ENCODE results near the gene IFT25.

The IFT25 gene

GRCh38 chr1:53967409-53968124 lies 22.1 kb upstream of the IFT25 start:
- DNase-seq (ENCODE audit: low read depth): no peak
- TF ChIP-seq, protein P1, sequence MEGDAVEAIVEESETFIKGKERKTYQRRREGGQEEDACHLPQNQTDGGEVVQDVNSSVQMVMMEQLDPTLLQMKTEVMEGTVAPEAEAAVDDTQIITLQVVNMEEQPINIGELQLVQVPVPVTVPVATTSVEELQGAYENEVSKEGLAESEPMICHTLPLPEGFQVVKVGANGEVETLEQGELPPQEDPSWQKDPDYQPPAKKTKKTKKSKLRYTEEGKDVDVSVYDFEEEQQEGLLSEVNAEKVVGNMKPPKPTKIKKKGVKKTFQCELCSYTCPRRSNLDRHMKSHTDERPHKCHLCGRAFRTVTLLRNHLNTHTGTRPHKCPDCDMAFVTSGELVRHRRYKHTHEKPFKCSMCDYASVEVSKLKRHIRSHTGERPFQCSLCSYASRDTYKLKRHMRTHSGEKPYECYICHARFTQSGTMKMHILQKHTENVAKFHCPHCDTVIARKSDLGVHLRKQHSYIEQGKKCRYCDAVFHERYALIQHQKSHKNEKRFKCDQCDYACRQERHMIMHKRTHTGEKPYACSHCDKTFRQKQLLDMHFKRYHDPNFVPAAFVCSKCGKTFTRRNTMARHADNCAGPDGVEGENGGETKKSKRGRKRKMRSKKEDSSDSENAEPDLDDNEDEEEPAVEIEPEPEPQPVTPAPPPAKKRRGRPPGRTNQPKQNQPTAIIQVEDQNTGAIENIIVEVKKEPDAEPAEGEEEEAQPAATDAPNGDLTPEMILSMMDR (conservative IDR thresholded peaks at IDR 0.05; ENCODE audit: low read depth, low read length): no peak
- H3K4me3 ChIP-seq (ENCODE audit: low read length): no peak overlapping the region

- no peak overlapping the region for H3K4me3 ChIP-seq (ENCODE audit: low read length)
- DNase-seq (ENCODE audit: low read depth): no peak
- TF ChIP-seq, protein P1 (conservative IDR thresholded peaks at IDR 0.05; ENCODE audit: low read depth, low read length): no peak
Measured at GRCh38 chr1:53966794-53967193, 21.3 kb upstream of the IFT25 start.

GRCh38 chr1:53964109-53964508 lies 18.6 kb upstream of the IFT25 start:
- DNase-seq (ENCODE audit: low read depth): no peak
- TF ChIP-seq, protein P1 (conservative IDR thresholded peaks at IDR 0.05; ENCODE audit: low read depth, low read length): no peak
- H3K4me3 ChIP-seq (ENCODE audit: low read length): no peak overlapping the region

- H3K4me3 ChIP-seq (ENCODE audit: low read length): no peak overlapping the region
- TF ChIP-seq, protein P1 (conservative IDR thresholded peaks at IDR 0.05; ENCODE audit: low read depth, low read length): no peak
- no peak for DNase-seq (ENCODE audit: low read depth)
Measured at GRCh38 chr1:53963460-53963859, 18.0 kb upstream of the IFT25 start.

- TF ChIP-seq, protein P1 (conservative IDR thresholded peaks at IDR 0.05; ENCODE audit: low read depth, low read length): no peak
- H3K4me3 ChIP-seq (ENCODE audit: low read length): no peak overlapping the region
- DNase-seq (ENCODE audit: low read depth): no peak
Measured at GRCh38 chr1:53962395-53962794, 16.9 kb upstream of the IFT25 start.

DNA sequence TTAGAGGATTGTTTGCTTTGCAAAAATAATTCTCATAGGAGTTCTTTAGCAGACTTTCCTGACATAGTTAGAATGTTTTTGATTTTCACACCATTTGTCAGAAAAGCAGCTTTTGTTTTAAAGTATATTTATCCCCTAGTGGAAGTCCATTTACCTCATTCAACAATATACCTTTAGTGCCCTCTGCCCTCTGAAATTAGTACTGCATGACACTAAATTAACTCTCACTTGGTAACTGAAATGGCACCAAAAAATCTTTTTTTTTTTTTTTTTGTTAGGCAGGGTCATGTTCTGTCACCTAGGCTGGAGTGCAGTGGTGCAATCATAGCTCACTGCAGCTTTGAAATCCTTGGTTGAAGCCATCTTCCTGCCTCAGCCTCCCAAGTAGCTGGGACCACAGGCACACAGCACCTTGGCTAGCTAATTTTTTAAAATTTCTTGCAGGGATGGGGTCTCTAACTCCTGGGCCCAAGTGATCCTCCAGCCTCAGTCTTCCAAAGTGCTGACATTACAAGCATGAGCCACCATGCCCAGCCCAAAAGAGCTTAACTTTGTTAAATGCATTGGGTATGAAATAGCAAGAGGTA lies 14.3 kb upstream of the IFT25 start:
- TF ChIP-seq, protein P1 (conservative IDR thresholded peaks at IDR 0.05; ENCODE audit: low read depth, low read length): peak; percentile 60
- no peak for DNase-seq (ENCODE audit: low read depth)
- H3K4me3 ChIP-seq (ENCODE audit: low read length): no peak overlapping the region
